Measurements from ENCODE around the gene ENOX1.

The ENOX1 gene

DNA sequence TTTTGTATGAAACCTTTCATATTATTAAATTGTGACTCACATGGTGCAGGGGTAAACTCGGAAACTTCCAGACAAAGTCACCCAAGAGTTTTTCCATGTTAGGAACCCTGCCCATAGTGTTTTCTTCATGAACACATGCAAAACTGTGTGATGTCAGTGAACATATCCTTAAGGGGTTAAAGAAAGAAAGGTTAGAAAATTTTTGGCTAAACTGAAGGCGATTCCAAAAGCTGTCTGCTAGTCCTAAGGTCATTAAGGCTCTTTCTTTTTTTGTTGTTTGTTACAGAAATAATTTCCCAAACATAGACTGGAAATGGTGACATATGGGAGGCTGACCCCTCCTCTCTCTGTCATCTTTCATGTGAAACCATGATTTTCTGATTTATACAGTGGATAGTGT lies 491.5 kb downstream of the ENOX1 start:
- Histone ChIP-seq H3K4me3 (ENCODE audit: low read depth in 1 of 2, low read length in 2 of 2) (no peak overlapping the region), H3K27me3 (ENCODE audit: low read depth, low read length) (no peaks in the 10 kb centered on the region), H3K27ac (ENCODE audit: low read length) (no peak overlapping the region), H3K9me3 (ENCODE audit: control insufficient read depth in 1 of 2, low read length in 2 of 2) (no peaks in the 10 kb centered on the region), H3K4me1 (ENCODE audit: control insufficient read depth in 1 of 2, insufficient read depth in 2 of 2, low read length in 2 of 2) (no peaks in the 10 kb centered on the region), H3K36me3 (ENCODE audit: control insufficient read depth in 1 of 2, insufficient read depth in 2 of 2, low read length in 2 of 2) (no peaks in the 10 kb centered on the region)

- no peaks in the 10 kb centered on the region for H3K36me3 ChIP-seq (ENCODE audit: control insufficient read depth in 1 of 2, insufficient read depth in 2 of 2, low read length in 2 of 2)
- no peak overlapping the region for H3K27ac ChIP-seq (ENCODE audit: low read length)
- H3K4me1 ChIP-seq (ENCODE audit: control insufficient read depth in 1 of 2, insufficient read depth in 2 of 2, low read length in 2 of 2), result no peaks in the 10 kb centered on the region
- no peaks in the 10 kb centered on the region for H3K9me3 ChIP-seq (ENCODE audit: control insufficient read depth in 1 of 2, low read length in 2 of 2)
- no peaks in the 10 kb centered on the region for H3K27me3 ChIP-seq (ENCODE audit: low read depth, low read length)
- no peak overlapping the region for H3K4me3 ChIP-seq (ENCODE audit: low read depth in 1 of 2, low read length in 2 of 2)
These were observed 492.4 kb downstream of the ENOX1 start for GRCh38 chr13:43294412-43294811.

GRCh38 chr13:43293986-43294385 lies 492.8 kb downstream of the ENOX1 start:
- no peaks in the 10 kb centered on the region for H3K27me3 ChIP-seq (ENCODE audit: low read depth, low read length)
- no peaks in the 10 kb centered on the region for H3K4me1 ChIP-seq (ENCODE audit: control insufficient read depth in 1 of 2, insufficient read depth in 2 of 2, low read length in 2 of 2)
- H3K9me3 ChIP-seq (ENCODE audit: control insufficient read depth in 1 of 2, low read length in 2 of 2), result no peaks in the 10 kb centered on the region
- no peak overlapping the region for H3K4me3 ChIP-seq (ENCODE audit: low read depth in 1 of 2, low read length in 2 of 2)
- no peak overlapping the region for H3K27ac ChIP-seq (ENCODE audit: low read length)
- no peaks in the 10 kb centered on the region for H3K36me3 ChIP-seq (ENCODE audit: control insufficient read depth in 1 of 2, insufficient read depth in 2 of 2, low read length in 2 of 2)

GRCh38 chr13:43293561-43293960 lies 493.2 kb downstream of the ENOX1 start:
- Histone ChIP-seq H3K36me3 (ENCODE audit: control insufficient read depth in 1 of 2, insufficient read depth in 2 of 2, low read length in 2 of 2) (no peaks in the 10 kb centered on the region), H3K4me3 (ENCODE audit: low read depth in 1 of 2, low read length in 2 of 2) (no peak overlapping the region), H3K27ac (ENCODE audit: low read length) (no peak overlapping the region), H3K9me3 (ENCODE audit: control insufficient read depth in 1 of 2, low read length in 2 of 2) (no peaks in the 10 kb centered on the region), H3K4me1 (ENCODE audit: control insufficient read depth in 1 of 2, insufficient read depth in 2 of 2, low read length in 2 of 2) (no peaks in the 10 kb centered on the region), H3K27me3 (ENCODE audit: low read depth, low read length) (no peaks in the 10 kb centered on the region)

GRCh38 chr13:43293008-43293407 lies 493.8 kb downstream of the ENOX1 start:
- no peaks in the 10 kb centered on the region for H3K36me3 ChIP-seq (ENCODE audit: control insufficient read depth in 1 of 2, insufficient read depth in 2 of 2, low read length in 2 of 2)
- H3K4me1 ChIP-seq (ENCODE audit: control insufficient read depth in 1 of 2, insufficient read depth in 2 of 2, low read length in 2 of 2), result no peaks in the 10 kb centered on the region
- H3K27me3 ChIP-seq (ENCODE audit: low read depth, low read length), result no peaks in the 10 kb centered on the region
- H3K4me3 ChIP-seq (ENCODE audit: low read depth in 1 of 2, low read length in 2 of 2), result no peak overlapping the region
- no peaks in the 10 kb centered on the region for H3K9me3 ChIP-seq (ENCODE audit: control insufficient read depth in 1 of 2, low read length in 2 of 2)
- H3K27ac ChIP-seq (ENCODE audit: low read length), result no peak overlapping the region

DNA sequence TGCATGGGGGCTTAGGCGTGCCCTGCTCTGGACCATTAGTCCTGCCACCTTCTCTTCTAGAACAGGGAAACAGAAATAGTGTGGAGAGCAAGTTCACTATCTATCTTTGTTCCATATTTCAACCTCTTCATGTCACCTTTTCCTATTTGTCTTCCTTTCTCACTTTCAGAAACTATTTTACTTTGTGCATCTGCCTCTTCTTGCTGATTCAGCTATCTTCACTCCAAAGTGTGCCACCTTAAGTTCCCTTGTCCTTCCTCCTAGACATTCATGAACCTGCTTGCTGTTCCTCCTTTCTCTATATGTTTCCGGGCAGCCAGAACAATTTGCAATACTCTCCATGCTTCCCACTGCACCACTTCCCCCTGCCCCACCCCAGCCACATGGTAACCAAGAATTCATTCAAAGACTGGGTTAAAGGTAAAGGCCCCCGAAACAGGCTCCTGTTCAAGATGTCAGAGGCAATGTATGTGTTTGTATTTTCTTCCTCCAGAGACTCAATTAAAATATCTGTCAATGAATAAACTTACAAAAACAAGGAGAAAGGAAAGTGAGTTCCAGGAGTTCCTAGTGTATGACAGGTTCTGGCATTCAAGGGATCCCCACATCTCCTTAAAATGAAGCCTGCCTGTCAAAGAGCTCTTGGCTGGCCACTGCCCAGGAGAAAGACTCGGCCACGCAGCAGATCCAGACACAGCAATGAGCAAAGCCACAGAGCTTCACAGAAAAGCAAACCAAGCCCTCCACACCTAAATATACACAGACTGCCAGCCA lies 495.3 kb downstream of the ENOX1 start:
- Histone ChIP-seq H3K4me3 (ENCODE audit: low read depth in 1 of 2, low read length in 2 of 2) (no peak overlapping the region), H3K36me3 (ENCODE audit: control insufficient read depth in 1 of 2, insufficient read depth in 2 of 2, low read length in 2 of 2) (no peaks in the 10 kb centered on the region), H3K27ac (ENCODE audit: low read length) (no peak overlapping the region), H3K4me1 (ENCODE audit: control insufficient read depth in 1 of 2, insufficient read depth in 2 of 2, low read length in 2 of 2) (peaks cover 0 to 5% of the 10 kb centered on the region in 2 donors), H3K9me3 (ENCODE audit: control insufficient read depth in 1 of 2, low read length in 2 of 2) (no peaks in the 10 kb centered on the region), H3K27me3 (ENCODE audit: low read depth, low read length) (no peaks in the 10 kb centered on the region)

DNA sequence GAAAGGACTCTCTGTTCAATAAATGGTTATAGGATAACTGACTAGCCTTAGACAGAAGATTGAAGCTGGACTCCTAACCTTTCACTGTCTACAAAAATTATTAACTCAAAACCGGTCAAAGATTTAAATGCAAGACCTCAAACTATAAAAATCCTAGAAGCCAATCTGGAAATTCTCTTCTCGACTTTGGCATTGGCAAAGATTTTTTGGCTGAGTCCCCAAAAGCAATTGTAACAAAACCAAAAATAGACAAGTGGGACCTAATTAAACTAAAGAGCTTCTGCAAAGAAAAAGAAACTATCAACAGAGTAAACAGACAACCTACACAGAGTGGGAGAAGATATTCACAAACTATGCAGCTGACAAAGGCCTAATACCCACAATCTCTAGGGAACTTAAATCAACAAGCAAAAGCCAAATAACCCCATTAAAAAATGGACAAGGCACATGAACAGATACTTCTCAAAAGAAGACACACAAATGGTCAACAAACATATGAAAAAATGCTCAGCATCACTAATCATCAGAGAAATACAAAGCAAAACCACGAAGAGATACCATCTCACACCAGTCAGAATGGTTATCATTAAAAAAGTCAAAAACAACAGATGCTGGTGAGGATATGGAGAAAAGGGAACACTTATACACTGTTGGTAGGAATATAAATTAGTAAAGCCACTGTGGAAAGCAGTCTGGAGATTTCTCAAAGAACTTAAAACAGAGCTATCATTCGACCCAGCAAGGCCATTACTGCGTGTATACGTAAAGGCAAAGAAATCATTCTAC lies 497.1 kb downstream of the ENOX1 start:
- H3K9me3 ChIP-seq (ENCODE audit: control insufficient read depth in 1 of 2, low read length in 2 of 2), result no peaks in the 10 kb centered on the region
- H3K4me1 ChIP-seq (ENCODE audit: control insufficient read depth in 1 of 2, insufficient read depth in 2 of 2, low read length in 2 of 2), result peaks cover 0 to 12% of the 10 kb centered on the region in 2 donors
- no peak overlapping the region for H3K4me3 ChIP-seq (ENCODE audit: low read depth in 1 of 2, low read length in 2 of 2)
- H3K27me3 ChIP-seq (ENCODE audit: low read depth, low read length), result no peaks in the 10 kb centered on the region
- no peaks in the 10 kb centered on the region for H3K36me3 ChIP-seq (ENCODE audit: control insufficient read depth in 1 of 2, insufficient read depth in 2 of 2, low read length in 2 of 2)
- no peak overlapping the region for H3K27ac ChIP-seq (ENCODE audit: low read length)

DNA sequence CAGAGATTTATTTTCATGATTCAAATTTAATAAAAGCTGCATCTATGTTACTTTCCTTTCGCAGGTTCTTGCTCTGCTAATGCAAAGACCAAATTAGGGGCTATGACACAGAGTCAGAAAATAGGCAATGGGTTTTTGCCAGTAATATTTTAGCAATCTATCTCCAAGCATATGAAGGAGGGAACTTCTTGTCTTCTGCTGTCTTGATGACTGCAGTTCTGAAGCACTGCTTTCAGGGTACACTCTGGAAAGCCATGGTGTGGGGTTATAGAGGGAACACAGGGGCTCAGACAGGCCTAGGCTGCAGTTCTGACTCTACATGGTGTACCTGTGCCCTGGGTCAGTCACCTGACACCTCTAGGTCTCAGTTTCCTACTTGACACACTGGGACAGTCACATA lies 500.0 kb downstream of the ENOX1 start:
- Histone ChIP-seq H3K27ac (ENCODE audit: low read length) (no peak overlapping the region), H3K9me3 (ENCODE audit: control insufficient read depth in 1 of 2, low read length in 2 of 2) (no peaks in the 10 kb centered on the region), H3K36me3 (ENCODE audit: control insufficient read depth in 1 of 2, insufficient read depth in 2 of 2, low read length in 2 of 2) (no peaks in the 10 kb centered on the region), H3K4me3 (ENCODE audit: low read depth in 1 of 2, low read length in 2 of 2) (no peak overlapping the region), H3K4me1 (ENCODE audit: control insufficient read depth in 1 of 2, insufficient read depth in 2 of 2, low read length in 2 of 2) (peaks cover 0 to 12% of the 10 kb centered on the region in 2 donors), H3K27me3 (ENCODE audit: low read depth, low read length) (no peaks in the 10 kb centered on the region)

- no peak overlapping the region for H3K27ac ChIP-seq (ENCODE audit: low read length)
- H3K4me1 ChIP-seq (ENCODE audit: control insufficient read depth in 1 of 2, insufficient read depth in 2 of 2, low read length in 2 of 2), result peaks cover 0 to 12% of the 10 kb centered on the region in 2 donors
- no peak overlapping the region for H3K4me3 ChIP-seq (ENCODE audit: low read depth in 1 of 2, low read length in 2 of 2)
- H3K36me3 ChIP-seq (ENCODE audit: control insufficient read depth in 1 of 2, insufficient read depth in 2 of 2, low read length in 2 of 2), result no peaks in the 10 kb centered on the region
- no peaks in the 10 kb centered on the region for H3K9me3 ChIP-seq (ENCODE audit: control insufficient read depth in 1 of 2, low read length in 2 of 2)
- no peaks in the 10 kb centered on the region for H3K27me3 ChIP-seq (ENCODE audit: low read depth, low read length)
These were observed 500.7 kb downstream of the ENOX1 start for GRCh38 chr13:43285933-43286597.

GRCh38 chr13:43284162-43284561 lies 502.6 kb downstream of the ENOX1 start:
- no peak overlapping the region for H3K4me3 ChIP-seq (ENCODE audit: low read depth in 1 of 2, low read length in 2 of 2)
- no peaks in the 10 kb centered on the region for H3K27me3 ChIP-seq (ENCODE audit: low read depth, low read length)

GRCh38 chr13:43279696-43280095 lies 507.1 kb downstream of the ENOX1 start:
- no peaks in the 10 kb centered on the region for H3K4me1 ChIP-seq (ENCODE audit: control insufficient read depth in 1 of 2, insufficient read depth in 2 of 2, low read length in 2 of 2)
- H3K9me3 ChIP-seq (ENCODE audit: control insufficient read depth in 1 of 2, low read length in 2 of 2), result no peaks in the 10 kb centered on the region
- no peaks in the 10 kb centered on the region for H3K36me3 ChIP-seq (ENCODE audit: control insufficient read depth in 1 of 2, insufficient read depth in 2 of 2, low read length in 2 of 2)
- H3K27me3 ChIP-seq (ENCODE audit: low read depth, low read length), result no peaks in the 10 kb centered on the region
- no peak overlapping the region for H3K27ac ChIP-seq (ENCODE audit: low read length)
- no peak overlapping the region for H3K4me3 ChIP-seq (ENCODE audit: low read depth in 1 of 2, low read length in 2 of 2)

More at GRCh38 chr13:43284162-43284561, 502.6 kb downstream of the ENOX1 start:
- Histone ChIP-seq H3K4me1 (ENCODE audit: control insufficient read depth in 1 of 2, insufficient read depth in 2 of 2, low read length in 2 of 2) (peaks cover 0 to 12% of the 10 kb centered on the region in 2 donors), H3K9me3 (ENCODE audit: control insufficient read depth in 1 of 2, low read length in 2 of 2) (no peaks in the 10 kb centered on the region), H3K36me3 (ENCODE audit: control insufficient read depth in 1 of 2, insufficient read depth in 2 of 2, low read length in 2 of 2) (no peaks in the 10 kb centered on the region), H3K27ac (ENCODE audit: low read length) (no peak overlapping the region)

All from muscle layer of duodenum (tissue), 2 donors.